ENCODE data around the gene C20orf96.

GRCh38 chr20:284172-284571 lies 6.4 kb downstream of the C20orf96 start:
- TF ChIP-seq CTCF (IDR thresholded peaks at IDR 0.05) (no peak), POLR2AphosphoS5 (IDR thresholded peaks at IDR 0.05) (no peak)

Measured in breast epithelium (tissue), 3 donors.